ENCODE measurements around the gene JPH3. TPM values are rescaled to one million over a fixed set of nuclear protein-coding genes. Genes with fewer than 3 reads are reported as not detected.

The JPH3 gene
- total and polyA plus RNA-seq, 10 of the 15 experiments (the other 5 are each of a cell fraction or from before 2014, with no cell fraction given), result 0.05 TPM; not detected in 9

DNA sequence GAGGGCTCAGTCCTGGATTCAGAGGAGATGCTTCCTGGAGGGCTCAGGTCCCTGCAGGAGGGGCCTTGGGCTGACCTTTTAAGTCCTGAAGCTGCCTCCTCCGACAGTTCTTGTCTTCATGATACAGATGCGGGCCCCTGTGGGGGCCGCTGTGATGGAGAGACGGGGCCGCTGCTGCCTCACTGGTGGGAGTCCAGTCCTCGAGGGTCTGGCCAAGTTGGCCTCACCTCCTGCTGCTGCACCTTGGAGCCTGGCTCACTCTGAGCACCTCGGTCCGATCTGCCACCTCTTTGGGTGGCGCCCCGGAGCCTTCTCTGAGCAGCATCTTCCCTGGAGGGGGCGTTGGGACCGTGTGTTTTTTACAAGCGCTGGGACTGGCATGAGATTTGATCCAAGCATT lies 84.4 kb downstream of the JPH3 start:
- H3K9ac ChIP-seq (ENCODE audit: control insufficient read depth, insufficient read depth, low read length), result no peak overlapping the region
- no peak for DNase-seq (ENCODE audit: low read depth, low spot score)
- ChIA-PET CTCF (no interaction called here), POLR2A (no interaction called here), SMC1A (ENCODE audit: uncharacterized antibody, unreplicated experiment) (no interaction called here), RAD21 (ENCODE audit: unreplicated experiment) (no interaction called here)
- no peaks in the 10 kb centered on the region for H3K27me3 ChIP-seq (replicated peaks in 1 of 2; ENCODE audit: control insufficient read depth in 2 of 2, insufficient read depth in 2 of 2, low read length in 1 of 2)
- ATAC-seq, result no peak
- H3K4me1 ChIP-seq (ENCODE audit: control insufficient read depth, insufficient read depth, low read length), result peaks cover 5% of the 10 kb centered on the region
- no peak overlapping the region for H2AFZ ChIP-seq (ENCODE audit: control insufficient read depth, low read depth, low read length)
- TF ChIP-seq FOS (IDR thresholded peaks at IDR 0.05; ENCODE audit: borderline replicate concordance, extremely low read depth, insufficient read length) (no peak), HSF1 (IDR thresholded peaks at IDR 0.05; ENCODE audit: low read depth, low read length) (no peak), RCOR1 (conservative IDR thresholded peaks at IDR 0.05; ENCODE audit: low read depth, low read length) (no peak), POLR2A (IDR thresholded peaks at IDR 0.05; ENCODE audit: low read depth, low read length) (no peak)
- H3K4me3 ChIP-seq, result no peak overlapping the region
- intact Hi-C loops (cut with micrococcal nuclease; ENCODE audit: unreplicated experiment), result no loop called here
- no peaks in the 10 kb centered on the region for H4K20me1 ChIP-seq (ENCODE audit: control insufficient read depth, insufficient read depth)
- in situ Hi-C loops (cut with MboI), result no loop called here
- H3K9me3 ChIP-seq (replicated peaks; ENCODE audit: control insufficient read depth, insufficient read depth, low read length), result no peaks in the 10 kb centered on the region
- no peak for FAIRE-seq
- no peaks in the 10 kb centered on the region for H3K79me2 ChIP-seq (ENCODE audit: control insufficient read depth, insufficient read depth, low read length)
- 42% methylated on average over 13 of the region's 13 CpGs for WGBS (ENCODE audit: insufficient coverage, insufficient replicate concordance, low lambda C conversion rate, missing lambda C conversion rate)
- BruUV-seq (replicated peaks), result no TSS peak
- H3K27ac ChIP-seq (ENCODE audit: control insufficient read depth, insufficient read depth), result no peak overlapping the region
- H3K4me2 ChIP-seq (ENCODE audit: control insufficient read depth, insufficient read depth), result no peak overlapping the region
- no peaks in the 10 kb centered on the region for H3K36me3 ChIP-seq (ENCODE audit: control insufficient read depth in 2 of 2, insufficient read depth in 2 of 2, low read length in 1 of 2)

GRCh38 chr16:87687126-87687910 lies 85.0 kb downstream of the JPH3 start:
- no peak overlapping the region for H2AFZ ChIP-seq (ENCODE audit: control insufficient read depth, low read depth, low read length)
- intact Hi-C loops (cut with micrococcal nuclease; ENCODE audit: unreplicated experiment), result no loop called here
- in situ Hi-C loops (cut with MboI), result no loop called here
- no peaks in the 10 kb centered on the region for H3K27me3 ChIP-seq (replicated peaks in 1 of 2; ENCODE audit: control insufficient read depth in 2 of 2, insufficient read depth in 2 of 2, low read length in 1 of 2)
- CTCF ChIA-PET, result no interaction called here
- no peak overlapping the region for H3K9ac ChIP-seq (ENCODE audit: control insufficient read depth, insufficient read depth, low read length)
- no peaks in the 10 kb centered on the region for H3K79me2 ChIP-seq (ENCODE audit: control insufficient read depth, insufficient read depth, low read length)
- no peaks in the 10 kb centered on the region for H4K20me1 ChIP-seq (ENCODE audit: control insufficient read depth, insufficient read depth)
- no TSS peak for BruUV-seq (replicated peaks)
- H3K9me3 ChIP-seq (replicated peaks; ENCODE audit: control insufficient read depth, insufficient read depth, low read length), result no peaks in the 10 kb centered on the region
- POLR2A ChIA-PET, result no interaction called here
- no peak for DNase-seq (ENCODE audit: low read depth, low spot score)
- peaks cover 3% of the 10 kb centered on the region for H3K4me1 ChIP-seq (ENCODE audit: control insufficient read depth, insufficient read depth, low read length)
- no peaks in the 10 kb centered on the region for H3K36me3 ChIP-seq (ENCODE audit: control insufficient read depth in 2 of 2, insufficient read depth in 2 of 2, low read length in 1 of 2)
- no peak overlapping the region for H3K27ac ChIP-seq (ENCODE audit: control insufficient read depth, insufficient read depth)
- no peak overlapping the region for H3K4me2 ChIP-seq (ENCODE audit: control insufficient read depth, insufficient read depth)
- no peak overlapping the region for H3K4me3 ChIP-seq
- 30% methylated on average over 28 of the region's 31 CpGs for WGBS (ENCODE audit: insufficient coverage, insufficient replicate concordance, low lambda C conversion rate, missing lambda C conversion rate)
- no peak for ATAC-seq
- RAD21 ChIA-PET (ENCODE audit: unreplicated experiment), result no interaction called here
- SMC1A ChIA-PET (ENCODE audit: uncharacterized antibody, unreplicated experiment), result no interaction called here
- FAIRE-seq, result no peak
- no peak for TF ChIP-seq KDM1A (IDR thresholded peaks at IDR 0.05; ENCODE audit: borderline replicate concordance)
- no peak for TF ChIP-seq BRCA1 (IDR thresholded peaks at IDR 0.05; ENCODE audit: low read depth, low read length)
- TF ChIP-seq HDGF (IDR thresholded peaks at IDR 0.05), result no peak
- no peak for TF ChIP-seq PML (IDR thresholded peaks at IDR 0.05; ENCODE audit: low read length)
- TF ChIP-seq SMARCA5 (IDR thresholded peaks at IDR 0.05), result no peak
- TF ChIP-seq, protein P1, sequence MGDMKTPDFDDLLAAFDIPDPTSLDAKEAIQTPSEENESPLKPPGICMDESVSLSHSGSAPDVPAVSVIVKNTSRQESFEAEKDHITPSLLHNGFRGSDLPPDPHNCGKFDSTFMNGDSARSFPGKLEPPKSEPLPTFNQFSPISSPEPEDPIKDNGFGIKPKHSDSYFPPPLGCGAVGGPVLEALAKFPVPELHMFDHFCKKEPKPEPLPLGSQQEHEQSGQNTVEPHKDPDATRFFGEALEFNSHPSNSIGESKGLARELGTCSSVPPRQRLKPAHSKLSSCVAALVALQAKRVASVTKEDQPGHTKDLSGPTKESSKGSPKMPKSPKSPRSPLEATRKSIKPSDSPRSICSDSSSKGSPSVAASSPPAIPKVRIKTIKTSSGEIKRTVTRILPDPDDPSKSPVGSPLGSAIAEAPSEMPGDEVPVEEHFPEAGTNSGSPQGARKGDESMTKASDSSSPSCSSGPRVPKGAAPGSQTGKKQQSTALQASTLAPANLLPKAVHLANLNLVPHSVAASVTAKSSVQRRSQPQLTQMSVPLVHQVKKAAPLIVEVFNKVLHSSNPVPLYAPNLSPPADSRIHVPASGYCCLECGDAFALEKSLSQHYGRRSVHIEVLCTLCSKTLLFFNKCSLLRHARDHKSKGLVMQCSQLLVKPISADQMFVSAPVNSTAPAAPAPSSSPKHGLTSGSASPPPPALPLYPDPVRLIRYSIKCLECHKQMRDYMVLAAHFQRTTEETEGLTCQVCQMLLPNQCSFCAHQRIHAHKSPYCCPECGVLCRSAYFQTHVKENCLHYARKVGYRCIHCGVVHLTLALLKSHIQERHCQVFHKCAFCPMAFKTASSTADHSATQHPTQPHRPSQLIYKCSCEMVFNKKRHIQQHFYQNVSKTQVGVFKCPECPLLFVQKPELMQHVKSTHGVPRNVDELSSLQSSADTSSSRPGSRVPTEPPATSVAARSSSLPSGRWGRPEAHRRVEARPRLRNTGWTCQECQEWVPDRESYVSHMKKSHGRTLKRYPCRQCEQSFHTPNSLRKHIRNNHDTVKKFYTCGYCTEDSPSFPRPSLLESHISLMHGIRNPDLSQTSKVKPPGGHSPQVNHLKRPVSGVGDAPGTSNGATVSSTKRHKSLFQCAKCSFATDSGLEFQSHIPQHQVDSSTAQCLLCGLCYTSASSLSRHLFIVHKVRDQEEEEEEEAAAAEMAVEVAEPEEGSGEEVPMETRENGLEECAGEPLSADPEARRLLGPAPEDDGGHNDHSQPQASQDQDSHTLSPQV (IDR thresholded peaks at IDR 0.05), result no peak
- no peak for TF ChIP-seq POU2F2 (IDR thresholded peaks at IDR 0.05; ENCODE audit: borderline replicate concordance, low read depth, low read length)
- no peak for TF ChIP-seq TARDBP (IDR thresholded peaks at IDR 0.05; ENCODE audit: borderline replicate concordance)
- no peak for TF ChIP-seq BACH1 (IDR thresholded peaks at IDR 0.05; ENCODE audit: borderline replicate concordance)
- TF ChIP-seq ZZZ3 (IDR thresholded peaks at IDR 0.05; ENCODE audit: control insufficient read depth, insufficient read length, low read depth), result no peak

All from GM12878 (cell line).